Activated T-helper 1 cell treated with anti-CD3 and anti-CD28 coated beads, Interleukin-12 subunit alpha, Interleukin-12 subunit beta, Interleukin-2, Interleukin-4 antibody, amounts not matched to agents 30 ng/mL and 10 ng/mL and 1 ng/mL, durations not matched to agents 14 hours and 24 hours and 36 hours (primary cell): ENCODE data around the gene SKIC3. TPM values are rescaled to one million over a fixed set of nuclear protein-coding genes. Genes with fewer than 3 reads are reported as not detected.

Source experiments
- DNase-seq: peaks from one replicate; pipeline ENCODE4 v3.0.0; 2021; ENCODE audit warnings: low spot score
- H3K27ac Mint-ChIP-seq: one replicate; pipeline ENCODE4 v1.8.0; 2021; ENCODE audit warnings: mild to moderate bottlenecking, mixed read lengths
- H3K27me3 Mint-ChIP-seq: one replicate; pipeline ENCODE4 v1.8.0; 2022; ENCODE audit warnings: mild to moderate bottlenecking, moderate library complexity, mixed read lengths; ENCODE audit not compliant: insufficient read depth
- H3K36me3 Mint-ChIP-seq: one replicate; pipeline ENCODE4 v1.8.0; 2021; ENCODE audit warnings: low read depth, mixed read lengths
- H3K4me1 Mint-ChIP-seq: one replicate; pipeline ENCODE4 v1.8.0; 2021; ENCODE audit warnings: low read depth, mixed read lengths
- H3K4me3 Mint-ChIP-seq: one replicate; pipeline ENCODE4 v1.8.0; 2021; ENCODE audit warnings: mild to moderate bottlenecking, moderate library complexity, mixed read lengths
- H3K9me3 Mint-ChIP-seq: one replicate; pipeline ENCODE4 v1.8.0; 2021; ENCODE audit warnings: mixed read lengths
- intact Hi-C: fragments of 100-400 bp; cut with micrococcal nuclease; formaldehyde crosslinking; loops from one replicate; pipeline ENCODE4 v1.15.1; 2024
- total RNA-seq: library from RNA; stranded (reverse); gene quantifications from 2 replicates; pipeline ENCODE4 v1.2.3, GENCODE V29; 2022

Gene SKIC3
- 60.2 and 63.8 TPM in 2 replicates for total RNA-seq

DNA sequence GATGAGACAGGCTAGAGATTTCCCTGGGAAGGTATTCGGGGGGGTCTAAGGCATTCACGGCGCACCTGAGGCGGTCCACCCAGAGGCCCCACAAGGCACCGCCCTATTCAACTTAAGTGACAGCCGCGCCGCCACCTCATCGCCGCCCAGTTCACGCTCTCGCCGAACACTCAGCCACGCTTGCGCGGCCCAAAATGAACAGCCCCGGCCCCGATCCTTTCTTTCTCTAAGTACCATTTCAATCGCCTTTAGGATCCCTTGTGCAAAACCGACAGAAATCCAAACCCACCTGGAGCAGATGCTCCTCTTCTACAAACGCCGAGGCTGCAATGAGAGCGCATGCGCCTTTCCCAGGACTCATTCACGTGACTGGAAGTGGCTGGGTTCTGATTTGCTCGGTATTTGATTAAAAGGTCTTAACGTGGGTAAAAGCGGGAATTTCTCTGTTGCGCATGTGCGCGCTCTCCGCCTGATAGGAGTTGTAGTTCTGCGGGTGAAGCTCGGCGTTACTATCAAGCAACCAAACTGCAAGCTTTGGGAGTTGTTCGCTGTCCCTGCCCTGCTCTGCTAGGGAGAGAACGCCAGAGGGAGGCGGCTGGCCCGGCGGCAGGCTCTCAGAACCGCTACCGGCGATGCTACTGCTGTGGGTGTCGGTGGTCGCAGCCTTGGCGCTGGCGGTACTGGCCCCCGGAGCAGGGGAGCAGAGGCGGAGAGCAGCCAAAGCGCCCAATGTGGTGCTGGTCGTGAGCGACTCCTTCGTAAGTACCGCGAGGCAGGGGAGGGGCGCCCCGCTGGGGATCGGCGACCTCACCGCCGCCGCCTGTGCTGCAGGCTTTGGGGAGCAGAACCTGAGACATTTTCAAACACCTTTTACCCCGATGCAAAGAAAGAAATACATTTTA, at the start of gene SKIC3, which contains the start of gene ARSK:
Gene SKIC3 (minus strand): TSS at position 331 of the 902 bp plus-strand sequence. CDS start 7,827 bp downstream, outside the sequence.
Gene ARSK (plus strand): TSS at position 455 of the 902 bp plus-strand sequence. CDS start 178 bp downstream, at position 633.
- H3K36me3 Mint-ChIP-seq: peaks cover 12% of the 10 kb centered on the region
- peak within 1 kb of the TSS; percentile 94 for H3K27ac Mint-ChIP-seq
- intact Hi-C loops: loop anchor here (1.0 to 10.0 kb wide), 15 partner anchors 36 to 1443 kb away; partner anchors contain the start of genes CAST, ELL2, ERAP2 and GLRX
- no peaks in the 10 kb centered on the region for H3K27me3 Mint-ChIP-seq
- no peaks in the 10 kb centered on the region for H3K9me3 Mint-ChIP-seq
- peak within 1 kb of the TSS; percentile 94 for H3K4me3 Mint-ChIP-seq
- H3K4me1 Mint-ChIP-seq: peaks cover 39% of the 10 kb centered on the region
- peak; percentile 90 for DNase-seq

DNA sequence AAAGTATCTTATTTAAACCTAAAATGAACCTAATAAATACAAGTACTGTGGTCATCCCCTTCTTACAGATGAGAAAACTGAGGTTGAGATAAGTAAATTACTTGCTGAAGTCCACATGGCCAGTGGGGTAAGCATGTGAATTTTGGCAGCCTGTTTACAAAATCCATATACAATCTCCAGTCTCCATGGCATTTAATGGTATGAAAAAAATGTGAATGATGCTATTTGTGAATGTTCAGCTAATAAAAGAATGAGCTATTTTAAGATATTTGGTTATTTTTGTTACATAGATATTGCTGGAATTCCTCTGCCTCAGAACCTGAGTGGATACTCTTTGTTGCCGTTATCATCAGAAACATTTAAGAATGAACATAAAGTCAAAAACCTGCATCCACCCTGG, 45.8 kb upstream of the SKIC3 start:
- intact Hi-C loops: no loop called here
- peaks cover 6% of the 10 kb centered on the region for H3K36me3 Mint-ChIP-seq
- H3K27ac Mint-ChIP-seq: no peak overlapping the region
- H3K27me3 Mint-ChIP-seq: no peaks in the 10 kb centered on the region
- H3K4me3 Mint-ChIP-seq: no peak overlapping the region
- no peak for DNase-seq
- no peaks in the 10 kb centered on the region for H3K9me3 Mint-ChIP-seq
- H3K4me1 Mint-ChIP-seq: no peaks in the 10 kb centered on the region

DNA sequence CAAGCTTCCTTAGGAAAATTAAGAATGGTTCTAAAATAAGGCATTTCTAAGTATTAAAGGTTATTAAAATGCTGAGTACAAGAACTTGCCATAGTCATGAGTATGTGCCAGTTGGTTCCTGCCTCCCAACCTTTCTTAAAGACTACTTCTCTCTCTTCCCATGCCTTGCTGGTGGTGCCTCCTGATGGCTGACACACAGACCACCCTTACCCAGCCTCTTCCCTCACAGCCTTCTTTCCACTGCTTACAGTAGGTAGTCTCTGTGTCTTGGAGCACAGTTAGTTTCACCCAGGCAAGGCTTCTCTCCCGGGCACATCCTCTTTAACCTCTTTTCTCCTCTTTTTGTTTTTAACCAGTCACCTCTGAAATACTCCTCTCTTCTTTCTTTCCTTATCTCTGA, 44.5 kb upstream of the SKIC3 start:
- Mint-ChIP-seq H3K9me3 (no peaks in the 10 kb centered on the region), H3K4me1 (no peaks in the 10 kb centered on the region), H3K4me3 (no peak overlapping the region), H3K27me3 (no peaks in the 10 kb centered on the region), H3K27ac (no peak overlapping the region), H3K36me3 (peaks cover 4% of the 10 kb centered on the region)
- intact Hi-C loops: no loop called here
- no peak for DNase-seq

DNA sequence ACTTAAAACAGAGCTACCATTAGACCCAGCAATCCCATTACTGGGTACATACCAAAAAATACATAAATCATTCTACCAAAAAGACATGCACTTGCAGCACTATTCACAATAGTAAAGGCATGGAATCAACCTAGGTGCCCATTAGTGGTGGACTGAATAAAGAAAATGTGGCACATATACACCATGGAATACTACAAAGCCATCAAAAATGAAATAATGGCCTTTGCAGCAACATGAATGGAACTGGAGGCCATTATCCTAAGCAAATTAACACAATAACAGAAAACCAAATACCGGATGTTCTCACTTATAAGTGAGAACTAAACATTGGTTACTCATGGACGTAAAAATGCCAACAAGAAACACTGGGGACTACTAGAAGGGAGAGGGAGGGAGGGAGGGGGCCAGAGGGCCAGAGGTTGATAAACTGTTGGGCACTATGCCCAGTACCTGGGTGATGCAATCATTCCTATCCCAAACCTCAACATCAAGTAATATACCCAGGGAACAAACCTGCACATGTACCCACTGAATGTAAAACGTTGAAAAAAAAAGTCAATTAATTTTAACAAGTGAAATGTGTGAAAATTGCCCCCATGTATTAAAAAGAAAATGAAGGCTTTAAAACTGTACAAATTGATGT, 40.6 kb upstream of the SKIC3 start:
- Mint-ChIP-seq H3K4me1 (peaks cover 17% of the 10 kb centered on the region), H3K27ac (no peak overlapping the region), H3K36me3 (peaks cover 7% of the 10 kb centered on the region), H3K27me3 (no peaks in the 10 kb centered on the region), H3K4me3 (no peak overlapping the region), H3K9me3 (no peaks in the 10 kb centered on the region)
- intact Hi-C loops: no loop called here
- no peak for DNase-seq

DNA sequence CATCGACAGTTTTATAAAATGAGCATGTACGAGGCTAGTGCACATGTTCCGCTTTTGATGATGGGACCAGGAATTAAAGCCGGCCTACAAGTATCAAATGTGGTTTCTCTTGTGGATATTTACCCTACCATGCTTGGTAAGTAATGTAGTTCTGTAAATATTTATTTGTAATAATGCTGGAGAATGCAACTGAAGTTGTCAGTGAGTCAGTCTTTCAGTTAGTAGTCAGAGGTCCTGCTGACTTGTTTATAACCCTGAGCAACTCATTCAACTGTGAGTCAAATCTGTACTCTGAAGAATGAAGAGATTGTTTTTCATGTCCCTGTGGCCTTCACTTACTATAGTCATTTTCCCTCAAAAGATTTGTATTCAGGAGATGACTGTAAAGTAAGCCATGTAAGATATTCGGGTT, 36.7 kb upstream of the SKIC3 start:
- Mint-ChIP-seq H3K9me3 (no peaks in the 10 kb centered on the region), H3K27me3 (peaks cover 2% of the 10 kb centered on the region), H3K36me3 (peaks cover 5% of the 10 kb centered on the region), H3K27ac (peak overlapping the region; percentile 24), H3K4me3 (no peak overlapping the region), H3K4me1 (peaks cover 23% of the 10 kb centered on the region)
- intact Hi-C loops: loop anchor here (1.0 kb wide), 6 partner anchors 24 to 279 kb away; partner anchors contain the start of gene ARSK
- no peak for DNase-seq

DNA sequence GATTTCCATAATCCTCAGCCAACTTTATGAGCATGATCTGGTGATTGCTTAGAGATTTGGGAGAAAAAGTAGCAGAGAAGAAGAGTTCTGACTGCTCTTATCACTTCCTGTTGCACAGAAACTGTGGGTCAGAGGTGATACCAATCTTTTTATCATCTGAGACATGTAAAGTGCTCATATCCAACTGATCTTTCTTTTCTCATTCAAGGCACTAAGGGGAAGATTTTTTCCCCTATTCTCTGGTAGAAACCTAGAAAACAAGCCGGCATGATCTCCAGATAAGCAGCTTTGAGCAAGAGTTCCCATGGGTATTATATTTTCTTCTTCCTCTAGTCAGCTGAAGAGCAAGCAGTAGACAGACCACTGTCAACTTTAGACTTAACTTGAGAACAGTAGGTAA, 36.1 kb upstream of the SKIC3 start:
- no peak for DNase-seq
- no peaks in the 10 kb centered on the region for H3K9me3 Mint-ChIP-seq
- peaks cover 23% of the 10 kb centered on the region for H3K4me1 Mint-ChIP-seq
- peaks cover 5% of the 10 kb centered on the region for H3K36me3 Mint-ChIP-seq
- H3K27ac Mint-ChIP-seq: peak overlapping the region; percentile 45
- intact Hi-C loops: loop anchor here (1.0 kb wide), 6 partner anchors 24 to 279 kb away; partner anchors contain the start of gene ARSK
- peaks cover 2% of the 10 kb centered on the region for H3K27me3 Mint-ChIP-seq
- peak overlapping the region; percentile 15 for H3K4me3 Mint-ChIP-seq

DNA sequence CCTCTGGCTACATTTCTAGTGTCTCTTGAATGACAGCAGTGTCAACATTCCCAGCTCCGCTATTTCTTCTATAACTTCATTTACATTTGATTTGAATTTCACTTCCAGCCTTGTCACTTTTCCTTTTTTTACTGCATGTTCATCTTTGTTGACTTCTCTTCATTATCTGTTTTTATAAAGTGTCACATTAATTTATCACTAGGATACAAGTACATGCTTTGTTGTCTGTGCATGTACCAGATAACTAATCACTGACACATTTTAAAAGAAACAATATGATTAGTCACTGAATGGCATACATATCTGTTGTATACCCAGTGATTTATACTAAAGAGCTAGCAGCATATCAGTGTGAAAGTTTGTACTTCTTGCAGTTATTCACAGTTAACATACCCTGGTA, 29.2 kb upstream of the SKIC3 start:
- Mint-ChIP-seq H3K4me1 (no peaks in the 10 kb centered on the region), H3K9me3 (no peaks in the 10 kb centered on the region), H3K36me3 (no peaks in the 10 kb centered on the region), H3K27me3 (no peaks in the 10 kb centered on the region), H3K4me3 (no peak overlapping the region), H3K27ac (no peak overlapping the region)
- DNase-seq: no peak
- intact Hi-C loops: no loop called here

DNA sequence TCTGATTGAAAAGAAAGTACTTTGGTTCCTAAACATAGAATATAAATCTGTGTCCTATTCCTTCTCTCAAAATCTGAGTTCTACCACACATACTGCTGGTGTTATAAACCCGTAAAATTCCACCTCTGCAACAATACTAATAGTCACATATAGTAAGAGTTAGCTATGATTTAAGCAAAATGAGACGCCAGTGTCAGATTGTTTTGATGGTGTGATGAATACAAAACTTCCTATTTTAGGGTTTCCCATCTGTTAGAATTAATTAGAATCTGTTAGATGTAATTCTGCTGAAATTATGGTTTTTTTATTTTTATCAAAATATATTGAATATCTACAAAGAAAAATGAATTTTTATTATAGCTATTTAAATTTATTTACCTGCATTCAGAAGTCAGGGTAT, 26.8 kb upstream of the SKIC3 start:
- Mint-ChIP-seq H3K4me3 (no peak overlapping the region), H3K27ac (no peak overlapping the region), H3K36me3 (no peaks in the 10 kb centered on the region), H3K4me1 (no peaks in the 10 kb centered on the region), H3K27me3 (no peaks in the 10 kb centered on the region), H3K9me3 (no peaks in the 10 kb centered on the region)
- intact Hi-C loops: no loop called here
- DNase-seq: no peak

DNA sequence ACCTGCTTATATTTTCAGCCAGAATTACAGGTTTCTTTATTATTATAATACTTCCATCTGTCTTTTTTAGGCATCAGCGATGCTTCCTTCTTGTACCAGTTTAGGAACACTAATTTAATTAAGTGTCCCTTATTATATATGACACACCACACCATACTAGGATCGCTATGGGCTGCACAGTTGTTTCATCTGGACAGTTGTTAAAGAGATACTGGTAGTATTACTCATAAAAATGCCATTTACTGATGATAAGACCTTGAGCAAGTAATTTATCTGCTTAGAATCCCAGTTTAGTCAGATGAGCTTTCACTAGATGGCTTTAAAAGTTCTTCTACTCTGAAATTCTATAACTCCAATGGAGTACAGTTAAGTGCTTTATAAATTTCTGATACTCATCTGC, 17.2 kb upstream of the SKIC3 start:
- Mint-ChIP-seq H3K27ac (no peak overlapping the region), H3K4me3 (no peak overlapping the region), H3K27me3 (no peaks in the 10 kb centered on the region), H3K4me1 (no peaks in the 10 kb centered on the region), H3K36me3 (no peaks in the 10 kb centered on the region), H3K9me3 (no peaks in the 10 kb centered on the region)
- no peak for DNase-seq
- intact Hi-C loops: no loop called here

DNA sequence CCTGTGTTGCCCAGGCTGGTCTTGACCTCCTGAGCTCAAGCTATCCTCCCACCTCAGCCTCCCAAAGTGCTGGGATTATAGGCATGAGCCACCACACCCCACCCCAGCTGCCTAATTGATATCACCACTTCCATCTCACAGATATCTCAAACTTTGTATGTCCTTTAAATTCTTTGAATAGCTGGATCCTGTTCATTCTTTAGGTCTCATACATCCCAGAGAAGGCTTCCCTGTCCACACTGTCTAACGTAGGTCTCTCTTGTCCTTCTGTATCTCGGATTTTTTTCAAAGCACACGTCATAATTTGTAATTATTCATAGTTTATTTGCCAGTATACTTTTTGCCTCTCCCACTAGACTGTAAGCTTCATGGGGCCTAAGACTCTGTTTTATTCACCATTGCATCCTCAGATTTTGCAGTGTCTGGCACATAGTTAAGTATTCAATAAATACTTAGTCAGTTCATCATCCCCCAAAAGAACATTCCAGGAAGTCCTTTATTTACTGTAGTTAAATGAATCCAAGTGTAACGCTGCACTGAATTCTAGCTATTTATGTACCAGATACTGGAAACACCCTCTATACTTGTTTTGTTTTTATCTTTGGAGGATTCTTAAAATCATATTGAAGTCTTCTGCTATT, 10.6 kb upstream of the SKIC3 start:
- no peak for DNase-seq

DNA sequence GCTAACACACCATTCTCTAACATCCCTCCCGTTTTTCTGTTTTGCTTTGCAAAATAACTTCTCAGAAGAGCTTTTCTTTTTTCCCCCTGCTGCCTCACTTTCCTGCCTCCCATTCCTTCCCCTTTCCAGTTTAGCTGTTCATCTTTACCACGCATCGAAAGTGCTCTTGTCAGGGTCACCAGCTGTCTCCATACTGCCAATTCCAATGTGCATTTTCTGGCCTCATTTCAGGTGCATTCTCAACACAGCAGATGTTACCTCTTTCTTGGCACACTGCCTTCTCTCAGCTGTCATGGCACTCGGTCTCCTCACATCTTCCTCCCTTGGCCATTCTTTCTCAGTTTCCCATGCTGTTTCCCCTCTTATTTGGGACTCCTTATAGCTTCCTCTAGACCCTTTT, 9.7 kb upstream of the SKIC3 start:
- H3K36me3 Mint-ChIP-seq: peaks cover 2% of the 10 kb centered on the region
- no peak overlapping the region for H3K27ac Mint-ChIP-seq
- H3K4me1 Mint-ChIP-seq: no peaks in the 10 kb centered on the region
- no peaks in the 10 kb centered on the region for H3K9me3 Mint-ChIP-seq
- no peak for DNase-seq
- peaks cover 2% of the 10 kb centered on the region for H3K27me3 Mint-ChIP-seq
- intact Hi-C loops: no loop called here
- H3K4me3 Mint-ChIP-seq: no peak overlapping the region

More for the DNA sequence above, 10.6 kb upstream of the SKIC3 start:
- no peak overlapping the region for H3K4me3 Mint-ChIP-seq
- intact Hi-C loops: no loop called here
- H3K36me3 Mint-ChIP-seq: peaks cover 2% of the 10 kb centered on the region
- H3K4me1 Mint-ChIP-seq: no peaks in the 10 kb centered on the region
- no peak overlapping the region for H3K27ac Mint-ChIP-seq
- no peaks in the 10 kb centered on the region for H3K9me3 Mint-ChIP-seq
- H3K27me3 Mint-ChIP-seq: peaks cover 2% of the 10 kb centered on the region

DNA sequence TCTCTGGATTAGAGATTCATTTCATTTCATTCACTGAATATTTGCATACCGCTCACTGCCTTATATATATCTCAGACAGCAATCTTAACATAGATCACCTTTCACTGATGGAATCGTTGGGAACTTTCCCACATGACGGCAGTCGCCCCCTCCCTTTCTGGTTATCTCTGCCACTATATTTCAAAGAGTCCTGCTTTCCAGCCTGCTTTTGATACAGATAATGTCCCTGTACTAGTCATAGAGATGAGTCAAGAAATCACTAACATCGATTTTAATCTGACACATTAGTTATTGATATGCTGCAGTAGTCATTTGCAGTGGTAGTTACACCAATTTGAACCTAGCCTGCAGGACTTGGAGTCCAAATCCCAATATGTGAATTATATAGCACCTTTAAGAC, 8.6 kb upstream of the SKIC3 start:
- peaks cover 2% of the 10 kb centered on the region for H3K27me3 Mint-ChIP-seq

More for the DNA sequence above, 8.6 kb upstream of the SKIC3 start:
- Mint-ChIP-seq H3K27ac (no peak overlapping the region), H3K4me3 (no peak overlapping the region), H3K36me3 (peaks cover 2% of the 10 kb centered on the region), H3K9me3 (no peaks in the 10 kb centered on the region), H3K4me1 (no peaks in the 10 kb centered on the region)
- DNase-seq: no peak
- intact Hi-C loops: no loop called here
